ENCODE results near the gene RPS15.

- no peak for TF ChIP-seq CTCF (IDR thresholded peaks at IDR 0.05; ENCODE audit: low read length)
- no peak for TF ChIP-seq EZH2 (IDR thresholded peaks at IDR 0.05; ENCODE audit: borderline replicate concordance, low read length)
Observed at GRCh38 chr19:1412323-1412923, 25.8 kb upstream of the RPS15 start.
